ENCODE data around the gene PABPN1L. TPM values are rescaled to one million over a fixed set of nuclear protein-coding genes. Genes with fewer than 3 reads are reported as not detected.

The PABPN1L gene
- polyA plus RNA-seq, 1 donor, result not detected

Other genes starting within 250 kb of the PABPN1L start
- 0.13 TPM for gene IL17C, start 228.1 kb downstream of the PABPN1L start, polyA plus RNA-seq (ENCODE audit: insufficient read length)
- gene CYBA, start 215.6 kb downstream of the PABPN1L start, polyA plus RNA-seq (ENCODE audit: insufficient read length), result 84.5 TPM
- 24.5 TPM for gene MVD, start 203.6 kb downstream of the PABPN1L start, polyA plus RNA-seq (ENCODE audit: insufficient read length)
- 0.58 TPM for gene SNAI3, start 180.2 kb downstream of the PABPN1L start, polyA plus RNA-seq (ENCODE audit: insufficient read length)
- 15.3 TPM for gene RNF166, start 160.3 kb downstream of the PABPN1L start, polyA plus RNA-seq (ENCODE audit: insufficient read length)
- gene CTU2, start 160.2 kb downstream of the PABPN1L start, polyA plus RNA-seq (ENCODE audit: insufficient read length), result 8.2 TPM
- gene PIEZO1, start 81.4 kb downstream of the PABPN1L start, polyA plus RNA-seq (ENCODE audit: insufficient read length), result 31.9 TPM
- gene CDT1, start 62.9 kb downstream of the PABPN1L start, polyA plus RNA-seq (ENCODE audit: insufficient read length), result 13.3 TPM
- 72.3 TPM for gene APRT, start 54.7 kb downstream of the PABPN1L start, polyA plus RNA-seq (ENCODE audit: insufficient read length)
- gene GALNS, start 9.7 kb downstream of the PABPN1L start, polyA plus RNA-seq (ENCODE audit: insufficient read length), result 22.2 TPM
- 73.7 TPM for gene TRAPPC2L, start 9.5 kb downstream of the PABPN1L start, polyA plus RNA-seq (ENCODE audit: insufficient read length)
- 2.1 TPM for gene CBFA2T3, start 110.5 kb upstream of the PABPN1L start, polyA plus RNA-seq (ENCODE audit: insufficient read length)
- 30.5 TPM for gene ACSF3, start 227.2 kb upstream of the PABPN1L start, polyA plus RNA-seq (ENCODE audit: insufficient read length)

Measured in left kidney (tissue), 1 donor.